Measurements from ENCODE around the gene ZBTB7C.
"Not testable (repeated sequence)": the region's sequence is repeated elsewhere in the genome, so short reads cannot be mapped to it uniquely, and the experiment has no call there.

The ZBTB7C gene

DNA sequence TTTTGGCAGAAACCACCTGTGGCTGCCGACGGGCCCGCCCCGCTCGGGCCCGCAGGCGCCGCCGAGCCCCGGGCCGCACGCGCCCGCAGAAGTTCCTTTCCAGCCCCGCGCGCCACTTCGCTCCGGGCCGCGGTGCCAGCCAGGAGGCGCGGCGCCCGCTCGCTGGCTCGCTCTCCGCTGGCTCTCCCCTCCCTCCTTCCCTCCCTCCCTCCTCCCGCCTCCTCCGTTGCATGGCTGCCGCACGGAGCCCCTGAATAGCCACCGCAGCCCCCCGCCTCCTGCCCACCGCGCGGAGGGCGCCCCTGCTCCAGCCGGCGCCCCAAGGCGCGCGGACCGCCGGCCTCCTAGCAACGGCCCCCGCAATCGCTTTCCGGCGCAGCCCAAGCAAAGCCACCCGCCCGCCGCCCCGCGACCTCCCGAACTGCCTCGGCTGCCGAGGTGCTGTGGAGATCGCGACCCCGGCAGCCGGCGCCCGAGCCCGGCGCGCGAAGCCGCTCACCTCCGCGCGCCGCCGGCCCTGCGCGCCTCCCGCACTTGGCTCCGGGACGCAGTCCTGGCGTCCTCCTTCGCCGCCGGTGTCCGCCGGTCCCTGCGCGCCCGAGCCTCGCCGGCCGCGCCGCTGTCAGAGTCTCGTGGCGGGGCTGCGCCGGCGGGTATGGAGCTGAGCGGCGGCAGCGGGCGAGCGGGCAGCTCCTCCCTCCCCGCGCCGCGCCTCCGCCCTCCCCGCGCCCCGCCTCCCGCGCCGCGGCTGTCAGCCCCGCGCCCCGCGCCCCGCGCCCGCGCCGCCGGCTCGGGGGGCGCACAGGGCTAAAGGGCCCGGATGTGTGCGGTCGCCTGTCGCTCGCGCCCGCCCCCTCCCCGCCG lies at the start of gene ZBTB7C:
ZBTB7C (minus strand) TSS at position 657 of the 864 bp plus-strand sequence.
- DNase-seq (ENCODE audit: low spot score), result peak; percentile 77

DNA sequence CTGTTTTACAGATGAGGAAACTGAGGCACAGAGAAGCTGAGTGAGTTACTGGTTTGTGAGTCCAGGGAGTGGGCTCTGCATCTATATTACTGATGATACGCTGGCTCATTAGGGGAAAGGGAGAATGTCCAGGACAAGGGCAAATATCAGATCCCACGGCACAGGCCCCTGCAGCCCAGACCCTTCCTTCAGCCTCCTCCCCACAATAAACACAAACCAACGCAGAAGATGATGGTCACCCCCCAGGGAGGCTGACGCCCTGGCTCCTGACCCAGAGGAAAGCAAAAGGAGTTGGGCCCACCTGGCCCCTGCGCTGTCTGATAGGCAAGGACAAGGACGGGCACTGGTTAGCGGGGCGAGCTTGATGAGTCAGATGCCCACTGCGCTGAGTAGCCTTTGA lies 47.7 kb upstream of the ZBTB7C start:
- DNase-seq (ENCODE audit: low spot score), result no peak

DNA sequence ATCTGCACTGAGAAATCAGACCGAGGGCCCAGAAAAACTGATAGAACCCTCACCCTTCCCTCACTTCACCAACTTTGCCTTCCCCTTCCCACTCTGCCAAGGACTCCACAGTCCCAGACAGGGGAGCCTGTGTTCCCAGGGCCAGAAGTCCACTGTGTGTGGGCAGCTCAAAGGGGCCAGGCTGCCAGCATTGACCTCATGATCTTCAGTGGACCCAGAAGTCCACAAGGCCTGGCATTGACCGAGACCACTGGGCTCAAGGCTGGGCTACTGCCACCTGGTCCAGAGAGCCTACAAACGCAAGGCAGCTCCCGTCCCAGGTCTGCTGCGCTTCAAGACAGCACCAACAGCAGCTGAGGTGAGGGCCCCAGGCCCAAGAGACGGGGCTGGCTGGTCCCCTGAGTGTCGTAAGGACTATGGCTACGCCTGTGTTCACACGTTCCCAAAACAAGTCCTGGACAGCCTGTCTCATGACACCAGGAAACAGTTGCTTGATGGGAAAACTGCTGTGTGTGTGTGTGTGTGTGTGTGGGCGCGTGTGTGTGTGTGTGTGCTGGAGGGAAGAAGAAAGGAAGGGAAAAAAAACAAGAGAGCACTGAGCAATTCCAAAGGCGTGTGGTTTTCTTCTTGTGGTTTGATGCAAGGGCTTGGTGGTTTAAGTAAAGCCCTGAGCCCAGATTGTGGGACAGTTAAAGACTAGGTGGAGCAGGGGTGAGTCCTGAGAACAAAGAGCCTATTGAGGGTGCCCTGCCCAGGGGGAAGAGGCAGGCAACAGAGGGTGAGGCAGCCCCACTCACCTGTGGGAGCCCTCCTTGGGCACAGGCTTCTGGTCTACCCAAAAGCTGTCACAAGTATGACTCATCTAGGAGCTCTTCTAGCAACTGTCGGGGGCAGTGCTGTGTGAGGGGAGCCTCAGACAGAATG lies 46.6 kb upstream of the ZBTB7C start:
- DNase-seq (ENCODE audit: low spot score), result no peak

DNA sequence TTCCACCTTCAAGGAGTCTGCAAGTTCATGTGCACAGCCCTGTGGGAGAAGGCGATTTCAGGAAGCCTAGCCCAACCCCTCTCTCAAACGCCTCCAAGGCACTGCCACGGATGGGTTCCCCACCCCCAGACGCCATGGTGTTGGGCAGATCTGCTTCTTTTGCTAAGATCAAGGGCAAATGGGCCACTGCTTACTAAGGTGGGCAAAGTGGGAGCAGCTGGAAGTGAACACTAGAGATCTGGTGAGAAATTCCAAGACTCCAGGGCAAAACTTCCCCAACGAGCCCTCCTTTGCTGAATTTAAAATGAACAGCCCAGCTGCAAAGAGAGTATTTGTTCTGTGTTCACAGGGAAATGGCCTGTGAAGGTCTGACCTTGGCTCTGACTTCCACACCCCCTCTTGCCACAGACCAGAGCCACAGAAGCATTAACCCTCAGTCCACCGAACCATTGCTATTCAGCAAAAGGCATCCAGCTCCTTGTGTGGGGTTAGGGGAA lies 45.1 kb upstream of the ZBTB7C start:
- DNase-seq (ENCODE audit: low spot score), result no peak

DNA sequence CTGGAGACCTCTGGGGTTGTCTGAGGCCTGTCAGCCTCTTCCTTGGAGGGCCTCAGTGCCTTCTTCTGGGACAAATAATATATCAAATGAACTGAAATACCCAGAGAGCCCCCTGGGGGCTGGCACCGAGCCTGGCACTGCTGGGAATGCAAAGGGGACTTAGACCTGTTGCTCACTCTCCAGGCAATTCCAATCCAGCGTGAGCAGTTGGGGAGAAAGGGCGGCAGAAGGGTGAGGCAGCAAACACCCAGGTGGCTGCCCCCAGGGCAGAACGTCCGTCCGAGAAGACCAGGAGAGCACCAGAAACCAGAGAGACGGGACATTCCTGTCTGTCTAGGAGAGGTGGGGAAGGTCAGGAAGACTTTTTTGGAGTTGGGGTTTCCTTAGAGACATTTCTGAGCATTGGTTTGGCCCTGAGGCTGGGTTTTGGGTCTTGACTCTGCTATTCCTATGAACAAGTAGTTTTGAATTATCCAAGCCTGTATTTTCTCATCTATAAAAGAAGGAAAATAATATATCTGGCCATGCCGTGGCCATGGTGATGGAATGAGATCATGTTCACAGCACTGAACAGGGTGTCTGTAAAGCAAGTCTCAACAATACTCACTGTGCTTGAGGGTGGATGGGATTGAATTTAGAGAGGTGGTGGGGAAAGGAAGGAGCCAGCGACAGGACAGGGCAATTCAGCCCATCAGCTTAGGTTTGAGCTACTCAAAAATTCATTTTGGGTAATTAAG lies 44.3 kb upstream of the ZBTB7C start:
- no peak for DNase-seq (ENCODE audit: low spot score)

DNA sequence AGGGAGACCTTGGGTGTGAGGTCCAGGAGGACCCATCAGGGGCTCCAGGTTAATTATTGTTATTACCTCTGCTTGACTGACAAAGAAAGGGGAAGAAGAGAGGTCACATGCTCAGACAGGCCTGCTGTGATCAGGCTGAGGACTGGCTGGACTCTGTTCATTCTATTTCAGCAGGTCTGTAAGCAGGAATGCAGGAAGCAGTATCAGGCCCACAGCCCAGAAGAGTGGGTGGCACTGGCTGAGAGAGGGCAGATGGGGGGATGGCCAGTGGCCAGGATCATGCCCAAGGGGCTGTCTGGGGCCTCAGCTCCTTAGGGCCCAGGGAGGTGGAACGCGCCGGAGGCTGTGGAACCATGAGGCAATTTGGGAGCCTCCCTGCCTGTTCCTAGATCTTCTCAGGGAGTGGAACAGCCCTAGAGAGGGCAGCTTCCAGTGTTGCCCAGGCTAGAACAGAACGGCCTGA lies 43.7 kb upstream of the ZBTB7C start:
- DNase-seq (ENCODE audit: low spot score), result no peak

DNA sequence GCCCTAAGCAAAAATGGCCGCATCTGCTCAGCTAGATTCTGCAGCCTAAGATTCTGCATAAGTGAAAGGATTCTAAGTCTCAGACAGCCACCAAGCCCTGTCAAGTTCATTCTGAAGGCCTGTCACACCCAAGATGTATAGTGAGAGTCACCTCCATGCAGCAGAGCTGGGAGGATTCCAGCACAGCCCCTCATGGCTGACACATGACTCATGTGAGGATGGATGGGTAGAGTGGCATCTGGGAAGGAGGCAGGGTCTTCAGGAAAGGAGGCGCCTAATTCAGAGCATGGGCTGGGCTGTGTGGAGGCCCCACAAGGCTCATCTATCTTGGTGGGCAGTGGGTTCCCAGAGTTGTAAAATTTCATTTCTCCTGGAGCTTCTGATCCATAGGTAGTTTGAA lies 41.5 kb upstream of the ZBTB7C start:
- no peak for DNase-seq (ENCODE audit: low spot score)

DNA sequence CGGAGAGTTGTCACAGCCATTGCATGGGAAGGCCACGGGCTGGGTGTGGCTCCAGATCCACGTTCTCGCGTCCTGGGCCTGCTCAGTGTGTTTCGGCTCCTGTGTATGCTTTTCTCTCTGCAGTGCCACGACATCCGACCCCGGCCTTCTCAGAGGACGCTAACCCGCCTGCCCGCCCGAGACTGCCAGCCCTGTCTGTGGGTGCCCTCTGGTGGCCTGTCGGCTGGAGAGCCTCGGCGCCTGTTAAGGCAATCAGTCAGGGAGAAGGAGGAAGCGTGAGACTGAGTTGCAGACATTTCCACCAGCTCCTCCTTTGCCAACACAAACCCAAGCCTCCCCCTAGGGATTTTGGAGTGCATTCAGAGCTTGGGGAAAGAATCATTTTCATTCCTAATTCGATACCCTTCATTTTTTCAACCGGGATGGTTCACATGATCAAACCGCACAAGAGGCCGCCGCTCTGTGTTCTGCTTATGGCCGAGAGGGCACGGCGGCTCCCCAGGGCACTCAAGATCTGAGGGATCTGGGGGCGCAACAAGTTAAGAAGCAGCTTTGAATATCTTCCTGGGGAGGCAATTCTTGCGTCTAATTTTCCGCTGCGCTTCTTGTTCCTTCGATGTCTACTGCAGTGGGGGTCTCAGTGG lies 37.5 kb upstream of the ZBTB7C start:
- peak; percentile 90 for DNase-seq (ENCODE audit: low spot score)

DNA sequence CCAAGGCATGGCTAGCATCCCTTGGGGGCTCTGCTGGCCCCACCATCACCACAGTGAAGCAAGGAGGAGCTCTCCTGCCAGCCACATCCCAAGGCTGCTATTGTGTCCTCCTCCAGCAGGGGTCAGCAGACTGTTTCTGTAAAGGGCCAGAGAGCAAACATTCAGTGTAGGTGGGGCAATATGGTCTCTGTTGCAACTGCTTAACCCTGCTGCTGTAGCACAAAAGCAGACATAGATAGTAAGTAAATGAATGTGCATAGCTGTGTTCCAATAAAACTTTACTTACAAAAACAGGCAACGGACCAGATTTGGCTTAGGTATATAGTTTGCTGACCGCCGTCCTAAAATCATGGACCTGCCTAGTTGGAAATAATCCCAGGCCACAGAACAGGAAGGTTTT lies 36.4 kb upstream of the ZBTB7C start:
- peak; percentile 83 for DNase-seq (ENCODE audit: low spot score)

DNA sequence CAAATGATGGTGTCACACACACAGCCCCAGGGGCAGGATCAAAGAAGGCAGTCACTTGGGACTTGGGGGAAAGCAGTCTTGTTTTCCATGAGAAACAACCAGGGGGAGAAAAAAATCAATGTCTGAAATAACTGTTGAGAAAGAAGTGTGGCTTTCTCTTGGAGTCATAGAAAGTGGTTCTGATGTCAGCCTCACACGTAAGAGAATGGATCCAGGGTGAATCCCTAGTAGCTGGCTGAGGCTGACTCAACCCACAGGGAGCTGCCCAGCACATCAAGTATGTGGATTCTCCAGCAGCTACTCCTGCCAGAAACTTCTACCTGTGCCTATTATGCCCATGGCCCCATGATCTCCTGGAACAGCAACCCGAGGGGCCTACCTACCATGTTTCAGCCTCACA lies 33.6 kb upstream of the ZBTB7C start:
- no peak for DNase-seq (ENCODE audit: low spot score)

DNA sequence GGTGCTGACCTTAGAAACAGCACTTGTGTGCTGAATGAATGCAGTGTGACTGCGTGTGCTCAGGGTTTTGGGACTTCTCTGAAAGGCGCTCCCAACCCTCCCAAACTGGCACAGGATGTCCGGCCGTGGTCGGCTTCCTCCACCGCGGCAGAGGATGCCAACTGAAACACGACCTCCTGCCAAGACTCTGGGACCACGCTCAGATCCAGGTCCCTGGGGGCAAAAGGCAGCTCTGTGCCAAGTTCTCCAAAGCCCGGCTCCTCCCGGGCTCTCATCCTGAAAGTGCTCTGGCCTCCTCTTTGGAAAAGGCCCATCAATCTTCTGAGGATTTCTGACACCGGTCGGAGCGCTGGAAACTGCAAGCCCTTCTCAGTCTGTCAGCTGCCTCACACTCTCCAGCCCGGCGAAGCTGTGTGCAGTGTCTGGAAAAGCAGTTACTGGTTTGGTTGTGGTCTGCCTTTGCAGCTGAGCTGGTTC lies 32.3 kb upstream of the ZBTB7C start:
- no peak for DNase-seq (ENCODE audit: low spot score)

DNA sequence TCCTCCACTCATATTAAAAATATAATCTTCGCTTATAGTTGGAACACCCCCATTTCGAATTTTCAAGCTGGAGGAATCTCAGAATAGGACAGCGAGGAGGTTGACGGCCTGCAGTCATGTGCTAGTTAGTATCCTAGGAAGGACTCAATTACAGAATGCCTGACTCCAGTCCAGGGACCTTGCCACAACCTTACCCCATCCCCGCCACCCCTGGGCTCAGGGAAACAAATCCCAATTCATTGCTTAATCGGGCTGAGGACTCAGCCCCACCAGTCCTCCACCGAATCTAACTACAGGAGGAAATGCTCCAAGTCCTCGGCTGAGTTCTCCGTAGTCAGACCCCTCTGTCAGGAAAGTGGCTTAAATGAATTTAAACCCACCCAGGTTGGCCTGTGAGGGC lies 31.7 kb upstream of the ZBTB7C start:
- DNase-seq (ENCODE audit: low spot score), result no peak

DNA sequence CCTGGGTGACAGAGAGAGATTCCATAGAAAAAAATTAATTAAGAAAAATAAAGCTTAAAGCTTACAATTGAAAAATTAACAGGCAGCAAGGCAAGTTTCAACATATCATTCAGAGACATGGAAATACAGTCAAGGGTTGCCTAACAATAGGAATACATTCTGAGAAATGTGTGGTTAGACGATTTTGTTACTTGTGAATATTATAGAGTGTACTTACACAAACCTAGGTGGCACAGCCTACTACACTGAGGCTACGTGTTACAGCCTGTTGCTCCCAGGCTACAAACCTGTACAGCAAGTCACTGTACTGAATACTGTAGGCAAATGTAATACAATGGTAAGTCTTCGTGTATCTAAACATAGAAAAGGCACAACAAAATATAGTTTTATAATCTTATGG lies 27.7 kb upstream of the ZBTB7C start:
- DNase-seq (ENCODE audit: low spot score), result no peak

DNA sequence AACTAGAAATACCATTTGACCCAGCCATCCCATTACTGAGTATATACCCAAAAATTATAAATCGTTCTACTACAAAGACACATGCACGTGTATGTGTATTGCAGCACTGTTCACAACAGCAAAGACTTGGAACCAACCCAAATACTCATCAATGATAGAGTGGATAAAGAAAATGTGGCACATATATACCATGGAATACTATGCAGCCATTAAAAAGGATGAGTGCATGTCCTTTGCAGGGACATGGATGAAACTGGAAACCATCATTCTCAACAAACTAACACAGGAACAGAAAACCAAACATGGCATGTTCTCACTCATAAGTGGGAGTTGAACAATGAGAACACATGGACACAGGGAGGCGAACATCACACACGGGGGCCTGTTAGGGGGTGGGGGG lies 25.2 kb upstream of the ZBTB7C start:
- DNase-seq (ENCODE audit: low spot score), result not testable (repeated sequence)

DNA sequence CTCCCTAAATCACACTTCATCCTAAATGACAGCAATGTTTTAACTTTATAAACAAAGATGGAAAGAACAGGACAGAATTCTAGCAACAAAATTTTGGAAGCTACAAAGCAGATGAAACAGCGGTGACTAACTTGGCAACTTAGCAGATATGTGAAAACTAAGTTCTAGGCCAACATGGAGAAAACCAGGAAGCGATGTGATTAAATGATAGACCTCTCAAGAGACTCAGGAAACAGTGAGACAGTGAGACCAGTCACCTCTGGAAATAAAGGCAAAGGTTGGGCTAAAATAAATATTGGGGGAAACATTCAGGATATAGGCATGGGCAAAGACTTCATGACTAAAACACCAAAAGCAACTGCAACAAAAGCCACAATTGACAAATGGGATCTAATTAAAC lies 24.4 kb upstream of the ZBTB7C start:
- no peak for DNase-seq (ENCODE audit: low spot score)

DNA sequence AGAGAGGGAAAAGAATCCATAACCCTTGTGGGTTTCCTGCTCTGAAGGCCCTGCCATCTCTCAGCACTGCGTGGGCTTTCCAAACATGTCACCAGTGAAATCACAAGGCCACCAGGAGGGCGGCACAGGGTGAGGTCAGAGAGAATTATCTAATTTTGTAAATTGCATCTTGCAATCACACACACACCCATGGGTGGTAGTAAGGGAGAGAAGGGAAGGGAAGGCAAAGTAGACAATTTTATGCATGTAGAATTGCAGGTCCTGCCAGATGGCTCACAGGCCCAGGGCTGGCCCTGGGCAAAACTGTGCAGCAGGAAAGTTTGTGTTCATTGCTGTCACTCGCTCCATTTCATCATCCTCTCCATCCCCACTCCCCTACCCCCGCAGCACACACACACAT lies 21.0 kb upstream of the ZBTB7C start:
- no peak for DNase-seq (ENCODE audit: low spot score)

DNA sequence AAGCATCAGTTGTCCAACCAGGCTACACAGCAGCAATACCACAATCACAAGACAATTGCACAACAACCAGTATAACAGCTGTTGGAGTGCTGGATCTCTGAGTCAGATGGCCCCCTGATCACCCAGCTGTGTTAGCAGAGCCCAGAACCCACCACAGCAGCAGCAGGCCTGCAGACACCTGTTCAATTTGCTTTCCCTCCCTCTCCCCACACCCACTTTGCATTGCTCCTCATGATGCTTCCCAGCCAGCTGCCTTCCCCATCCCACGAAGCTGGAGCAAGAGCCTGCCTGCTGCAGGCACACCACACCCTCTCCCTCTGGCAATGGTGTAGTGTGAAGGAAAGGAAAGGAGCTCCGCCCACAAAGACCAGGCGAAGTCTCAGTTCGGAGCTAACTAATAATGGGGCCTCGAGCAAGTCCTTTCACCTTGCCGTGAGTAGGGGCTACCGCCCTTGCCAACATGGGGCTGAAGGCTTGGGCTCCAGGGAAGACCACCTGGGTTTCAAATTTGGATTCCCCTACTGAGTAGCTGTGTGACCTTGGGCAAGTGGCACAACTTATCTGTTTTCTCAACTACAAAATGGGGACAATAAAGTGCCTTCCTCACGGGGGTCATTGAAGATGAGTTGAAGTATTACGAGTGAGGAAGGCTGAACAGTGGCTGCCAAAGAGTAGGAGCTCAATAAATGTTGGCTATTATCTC lies 19.4 kb upstream of the ZBTB7C start:
- no peak for DNase-seq (ENCODE audit: low spot score)

DNA sequence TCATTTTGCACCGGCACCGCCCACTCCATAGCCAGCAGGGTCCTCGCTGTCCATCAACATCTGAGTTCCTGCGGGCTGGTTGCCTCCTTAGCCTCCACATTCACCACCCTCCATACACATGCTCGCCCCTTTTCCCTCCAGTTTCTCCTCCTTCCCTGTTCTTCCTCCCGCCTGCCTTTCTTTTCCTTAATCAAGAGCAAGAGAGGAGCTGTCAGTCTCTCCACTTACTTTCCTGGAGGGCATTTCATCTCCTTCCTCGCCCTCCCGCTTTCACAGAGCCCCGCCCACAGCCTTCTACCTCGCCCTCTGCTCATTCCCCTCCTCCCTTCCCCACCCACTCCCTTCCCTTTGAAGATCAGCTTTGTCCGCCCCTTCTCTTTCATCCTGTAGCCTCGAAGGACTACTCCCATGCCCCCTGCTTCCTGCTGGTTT lies 13.8 kb upstream of the ZBTB7C start:
- peak; percentile 63 for DNase-seq (ENCODE audit: low spot score)

DNA sequence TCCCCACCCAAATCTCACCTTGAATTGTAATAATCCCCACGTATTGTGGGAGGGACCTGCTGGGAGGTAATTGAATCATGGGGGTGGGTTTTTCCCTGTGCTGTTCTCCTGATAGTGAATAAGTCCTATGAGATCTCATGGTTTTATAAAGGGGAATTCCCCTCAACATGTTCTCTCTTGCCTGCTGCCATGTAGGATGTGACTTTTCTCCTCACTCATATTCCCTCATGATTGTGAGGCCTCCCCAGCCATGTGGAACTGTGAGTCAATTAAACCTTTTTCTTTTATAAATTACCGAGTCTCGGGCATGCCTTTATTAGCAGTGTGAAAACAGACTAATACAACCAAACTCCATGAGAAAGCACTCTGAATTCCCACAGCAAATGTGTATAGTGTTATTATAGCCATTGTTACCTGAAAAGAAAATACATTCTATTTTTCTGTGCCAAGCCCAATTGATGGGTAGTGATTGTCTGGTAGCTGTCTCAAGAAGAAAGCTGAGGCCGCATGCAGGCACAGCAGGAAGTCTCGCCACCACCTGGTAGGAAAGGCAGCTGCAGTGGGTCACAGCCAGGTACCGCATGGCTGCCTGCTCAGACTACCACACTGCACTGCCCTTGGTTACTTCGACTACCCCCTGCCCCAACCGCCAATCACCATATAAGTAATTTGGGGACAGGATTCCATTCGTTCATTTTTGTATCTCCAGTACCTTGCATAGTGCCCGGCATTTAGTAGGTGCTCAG lies 10.3 kb upstream of the ZBTB7C start:
- no peak for DNase-seq (ENCODE audit: low spot score)

Measured in ecto neural progenitor cell (in vitro differentiated cells).